ENCODE results near the gene OPRPN.

OPRPN gene, protein sequence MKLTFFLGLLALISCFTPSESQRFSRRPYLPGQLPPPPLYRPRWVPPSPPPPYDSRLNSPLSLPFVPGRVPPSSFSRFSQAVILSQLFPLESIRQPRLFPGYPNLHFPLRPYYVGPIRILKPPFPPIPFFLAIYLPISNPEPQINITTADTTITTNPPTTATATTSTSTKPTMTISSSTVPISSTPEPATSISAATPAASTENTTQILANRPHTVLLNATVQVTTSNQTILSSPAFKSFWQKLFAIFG

DNA sequence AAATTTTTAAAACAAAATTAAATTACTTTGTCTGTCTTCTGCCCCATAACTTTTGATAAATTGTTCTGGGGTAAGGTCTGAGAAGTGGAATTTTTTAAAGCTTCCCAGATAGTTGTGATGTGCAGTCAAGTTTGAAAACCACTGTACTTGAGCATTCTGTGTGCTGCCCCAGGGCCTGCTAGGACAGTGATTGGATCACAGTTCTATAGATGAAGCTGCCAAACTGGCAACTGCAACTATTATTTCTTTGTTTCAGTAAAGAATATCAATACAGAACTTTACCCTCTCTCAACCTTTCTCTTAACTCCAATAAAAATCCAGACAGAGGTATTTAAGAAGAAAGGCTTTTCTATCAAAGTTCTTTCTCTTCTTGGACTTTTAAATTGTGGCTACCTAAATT is at the start of gene OPRPN:
OPRPN (plus strand) TSS at position 361 of the 400 bp plus-strand sequence. CDS start 1,346 bp downstream, outside the sequence.
- DNase-seq (ENCODE audit: low read depth) = no peak

DNA sequence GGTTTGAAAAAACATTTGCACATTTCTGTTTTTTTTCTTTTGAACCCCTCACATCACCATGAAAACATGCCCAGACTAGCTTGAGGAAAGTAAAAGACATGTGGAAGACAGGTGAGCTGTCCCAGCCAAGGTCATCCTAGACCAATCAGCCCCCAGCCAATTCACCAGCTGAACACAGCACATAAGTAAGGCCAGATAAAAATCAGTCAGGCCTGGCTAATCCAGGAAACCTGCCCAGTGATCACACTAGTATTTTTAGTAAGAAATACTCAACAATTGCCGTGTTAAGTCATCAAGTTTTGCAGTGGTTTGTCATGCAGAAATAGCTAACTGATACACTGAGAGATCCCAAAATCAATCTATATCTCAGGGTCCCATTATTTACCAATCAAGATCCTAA is 41.6 kb upstream of the OPRPN start:
- no peak for DNase-seq (ENCODE audit: low read depth)

DNA sequence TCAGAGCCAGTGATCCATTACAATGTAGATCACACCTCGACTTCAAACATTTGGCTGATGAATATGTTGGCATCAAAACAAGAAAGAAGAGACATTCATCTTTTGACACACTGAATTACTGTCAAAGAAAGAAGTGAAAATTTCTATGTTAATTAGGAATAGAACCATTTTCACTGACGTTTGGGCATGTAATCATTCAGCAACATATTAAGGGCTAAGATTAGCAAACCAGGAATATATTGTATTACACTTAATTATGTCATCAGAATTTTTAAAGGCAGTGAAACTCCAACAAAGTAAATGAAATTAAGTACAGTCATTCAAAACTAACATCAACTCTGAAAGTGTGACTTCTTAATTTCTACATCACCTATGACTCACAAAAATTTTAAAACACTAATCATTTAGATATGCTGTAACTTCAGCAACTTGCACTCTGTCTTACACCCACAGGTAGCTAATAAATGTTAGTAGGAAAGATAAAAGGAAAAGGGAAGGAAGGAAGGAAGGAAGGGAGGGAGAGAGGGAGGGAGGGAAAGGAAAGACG is 38.6 kb upstream of the OPRPN start:
- DNase-seq (ENCODE audit: low read depth) = no peak

DNA sequence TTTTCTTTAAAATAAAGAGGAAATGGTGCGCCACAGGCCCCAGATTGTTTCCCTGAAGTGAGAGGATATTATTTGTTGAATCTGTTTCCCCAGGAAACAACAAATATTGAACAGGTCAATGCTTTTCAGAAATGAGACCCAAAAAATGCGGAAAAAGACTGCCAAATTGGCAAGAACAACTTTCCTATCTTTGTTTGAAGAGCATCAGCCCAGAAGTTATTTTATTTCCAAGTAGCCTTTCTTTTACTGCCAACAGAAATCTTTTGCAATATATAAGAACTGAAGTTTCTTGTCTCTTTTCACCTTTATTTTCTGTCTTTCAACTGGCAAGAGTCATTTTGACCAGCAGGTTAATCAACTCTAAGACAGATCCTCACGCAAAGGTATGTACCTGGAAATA is 37.3 kb upstream of the OPRPN start, which contains the start of gene SMR3A:
SMR3A (plus strand) TSS at position 301 of the 400 bp plus-strand sequence. CDS start 1,356 bp downstream, outside the sequence.
- no peak for DNase-seq (ENCODE audit: low read depth)

DNA sequence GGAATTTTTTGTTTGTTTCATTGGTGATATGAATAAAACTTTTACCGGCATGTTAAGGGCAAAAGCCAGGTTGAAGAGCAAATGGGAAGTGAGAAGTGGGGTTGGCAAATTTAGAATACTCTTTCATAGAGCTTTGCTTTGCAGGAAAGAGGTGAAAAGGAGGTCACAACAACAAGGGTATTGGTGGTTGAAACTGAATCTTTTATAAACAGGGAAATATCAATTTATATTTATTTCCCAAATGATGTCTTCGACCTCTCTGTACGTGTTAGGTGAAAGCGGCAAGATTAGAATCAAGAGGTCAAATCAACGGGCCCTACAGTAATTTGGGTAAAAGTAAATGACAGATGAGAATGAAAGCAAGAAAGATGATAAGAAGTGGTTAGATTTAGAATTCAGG is 33.7 kb upstream of the OPRPN start:
- DNase-seq (ENCODE audit: low read depth) = no peak

DNA sequence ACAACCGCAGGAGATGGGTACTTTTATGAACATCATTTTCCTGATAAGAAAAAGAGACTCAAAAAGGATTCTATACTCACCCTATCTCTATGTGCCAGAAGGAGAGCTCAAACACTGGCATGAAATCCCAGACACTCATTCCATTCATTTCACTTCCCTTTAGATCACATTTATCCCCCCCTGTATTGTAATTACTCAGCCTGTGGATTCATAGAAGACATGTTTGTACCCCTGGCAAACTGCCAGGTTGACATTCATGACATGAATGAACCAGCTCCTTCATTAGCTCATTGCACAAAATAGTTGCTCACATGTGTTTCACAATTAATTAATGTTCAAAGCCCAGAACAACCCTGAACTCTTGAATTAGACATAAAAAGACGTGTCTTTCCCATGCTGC is 32.3 kb upstream of the OPRPN start:
- no peak for DNase-seq (ENCODE audit: low read depth)

DNA sequence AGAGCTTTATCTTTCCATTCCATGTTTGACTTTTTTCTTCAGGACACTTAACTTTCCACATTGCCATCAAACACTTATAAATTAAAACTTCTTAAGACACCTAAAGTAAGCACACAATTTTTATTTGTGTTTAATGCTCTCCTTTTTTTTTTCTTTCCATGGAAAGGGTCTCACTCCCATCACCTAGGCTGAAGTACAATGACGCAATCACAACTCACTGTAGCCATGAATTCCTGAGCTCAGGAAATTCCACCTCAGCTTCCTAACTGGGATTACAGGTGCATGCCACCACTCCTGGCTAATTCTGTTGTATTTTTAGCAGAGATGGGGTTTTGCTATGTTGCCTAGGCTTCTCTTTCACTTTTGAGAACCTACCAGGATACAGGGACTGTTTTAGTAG is 29.9 kb upstream of the OPRPN start:
- no peak for DNase-seq (ENCODE audit: low read depth)

DNA sequence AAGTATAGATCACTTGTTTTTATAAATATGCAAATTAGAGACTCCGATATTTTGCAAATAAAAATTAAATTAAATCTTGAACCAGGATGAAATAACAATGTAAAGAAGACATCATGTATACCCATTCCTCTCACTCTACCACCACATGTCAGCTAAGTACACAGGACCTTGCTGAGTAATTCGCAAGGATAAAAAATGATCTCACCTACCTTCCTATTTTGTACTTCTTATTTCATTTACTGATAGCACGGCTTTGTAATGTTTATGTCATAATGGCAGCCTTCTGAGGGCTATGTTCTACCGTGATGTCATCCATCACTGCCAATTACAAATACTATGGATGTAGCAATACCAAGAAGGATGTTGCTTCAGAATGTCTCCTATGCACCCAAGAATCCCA is 25.8 kb upstream of the OPRPN start:
- no peak for DNase-seq (ENCODE audit: low read depth)

DNA sequence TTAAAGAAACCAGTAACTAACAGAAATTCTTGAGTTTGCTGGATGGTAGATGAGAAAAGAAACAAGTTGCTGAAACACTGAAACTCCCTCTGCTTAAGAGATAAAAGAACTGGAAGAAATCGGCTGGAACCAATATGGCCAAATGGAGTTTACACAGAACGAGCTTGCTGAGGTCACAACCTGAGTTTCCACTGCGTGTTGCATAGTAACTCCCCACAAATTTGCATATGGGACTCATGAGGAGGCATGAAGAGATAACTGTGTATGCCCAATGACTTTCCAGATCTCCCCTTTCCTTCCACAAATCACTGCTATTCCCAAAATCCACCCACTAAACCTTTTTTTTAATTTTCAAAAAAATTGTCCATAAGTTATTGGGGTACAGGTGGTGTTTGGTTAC is 25.0 kb upstream of the OPRPN start:
- DNase-seq (ENCODE audit: low read depth) = no peak

DNA sequence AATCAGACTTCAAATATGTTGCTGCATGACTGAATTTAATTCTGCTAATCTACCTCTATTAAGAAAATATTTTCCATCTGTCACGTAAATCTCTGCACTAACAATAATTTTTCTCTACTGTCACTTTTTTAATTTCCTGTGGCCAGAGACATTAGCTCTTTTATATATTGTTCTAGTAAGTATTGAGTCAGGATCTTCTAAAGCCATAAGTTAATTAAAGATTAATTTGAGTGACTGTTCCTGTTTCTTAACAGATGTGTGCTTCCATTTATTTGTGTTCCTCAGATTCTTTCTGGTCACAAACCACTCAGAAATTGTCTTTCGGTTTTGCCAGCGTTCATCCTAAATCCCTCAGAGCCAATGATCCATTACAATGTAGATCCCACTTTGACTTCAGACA is 17.2 kb upstream of the OPRPN start:
- DNase-seq (ENCODE audit: low read depth) = no peak

DNA sequence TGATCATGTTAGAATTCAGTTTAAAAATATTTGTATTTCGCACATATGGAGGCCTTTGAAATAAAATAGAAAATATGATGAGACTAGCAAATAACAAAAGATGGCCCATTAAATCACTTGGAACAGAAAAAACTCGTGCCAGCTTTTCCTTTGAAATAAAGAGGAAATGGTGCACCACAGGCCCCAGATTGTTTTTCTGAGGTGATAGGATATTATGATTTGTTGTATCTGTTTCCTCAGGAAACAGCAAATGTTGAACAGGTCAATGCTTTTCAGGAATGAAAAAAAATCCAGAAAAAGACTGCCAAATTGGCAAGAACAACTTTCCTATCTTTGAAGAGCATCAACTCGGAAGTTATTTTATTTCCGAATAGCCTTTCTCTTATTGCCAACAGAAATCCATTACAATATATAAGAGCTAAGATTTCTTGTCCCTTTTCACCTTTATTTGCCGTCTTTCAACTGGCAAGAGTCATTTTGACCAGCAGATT is 15.0 kb upstream of the OPRPN start, which contains the start of gene SMR3B:
SMR3B (plus strand) TSS at position 441 of the 491 bp plus-strand sequence. CDS start 1,380 bp downstream, outside the sequence.
- no peak for DNase-seq (ENCODE audit: low read depth)

DNA sequence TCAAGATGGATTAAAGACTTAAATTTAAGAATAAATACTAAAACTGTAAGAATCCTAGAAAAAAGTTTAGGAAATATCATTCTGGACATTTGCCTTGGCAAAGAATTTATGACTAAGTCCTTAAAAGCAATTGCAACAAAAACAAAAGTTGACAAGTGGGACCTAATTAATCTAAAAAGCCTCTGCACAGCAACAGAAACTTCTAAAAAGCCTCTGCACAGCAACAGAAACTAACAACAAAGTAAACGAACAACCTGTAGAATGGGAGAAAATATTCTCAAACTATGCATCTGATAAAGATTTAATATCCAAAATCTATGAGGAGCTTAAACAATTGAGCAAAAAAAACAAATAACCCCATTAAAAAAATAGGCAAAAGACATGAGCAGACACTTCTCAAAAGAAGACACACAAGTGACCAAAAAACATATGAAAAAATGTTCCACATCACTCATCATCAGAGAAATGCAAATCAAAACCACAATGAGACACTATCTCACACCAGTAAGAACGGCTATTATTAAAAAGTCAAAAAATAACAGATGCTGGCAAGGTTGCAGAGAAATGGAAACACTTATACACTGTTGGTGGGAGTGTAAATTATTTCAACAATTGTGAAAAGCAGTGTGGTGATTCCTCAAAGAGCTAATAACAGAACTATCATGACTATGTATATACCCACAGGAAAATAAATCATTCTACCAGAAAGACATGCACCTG is 5.5 kb upstream of the OPRPN start:
- DNase-seq (ENCODE audit: low read depth) = no peak

DNA sequence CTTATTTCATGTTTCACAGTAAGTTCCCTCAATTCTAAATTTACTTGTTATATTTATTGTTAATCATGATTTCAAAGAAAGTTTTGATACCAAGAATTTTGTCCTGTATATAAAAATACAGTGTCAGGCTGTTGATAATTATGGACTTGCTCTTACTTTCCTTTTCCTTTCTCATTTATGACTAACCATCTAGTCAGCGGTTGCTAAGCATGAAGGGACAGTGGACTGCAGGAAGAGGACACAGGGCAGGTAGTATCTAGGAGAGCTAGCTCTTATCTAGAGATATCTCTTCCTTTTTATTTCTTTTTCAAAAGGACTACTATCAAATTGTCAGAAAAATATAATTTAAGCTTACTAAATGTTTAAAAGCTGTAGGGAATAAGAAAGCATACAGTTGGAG is 1.6 kb downstream of the OPRPN start:
- no peak for DNase-seq (ENCODE audit: low read depth)

DNA sequence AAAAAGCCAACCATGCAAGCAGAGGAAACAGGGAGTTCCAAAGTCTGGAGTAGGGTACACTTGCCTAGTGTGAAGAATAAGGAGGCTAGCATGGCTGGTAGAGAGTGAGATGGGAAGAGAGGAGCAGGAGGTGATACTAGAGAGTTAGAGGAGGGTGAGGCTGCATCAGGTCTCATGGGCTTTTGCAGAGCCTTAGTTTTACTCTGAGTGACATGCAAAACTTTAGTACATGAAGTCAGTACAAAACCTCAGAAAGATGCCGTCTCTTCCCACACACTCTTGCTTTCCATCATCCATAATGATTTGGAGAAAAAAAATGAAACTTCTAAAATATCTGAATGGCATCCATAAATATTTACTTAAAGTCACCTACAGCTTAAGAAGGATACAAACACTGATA is 5.0 kb downstream of the OPRPN start:
- no peak for DNase-seq (ENCODE audit: low read depth)

DNA sequence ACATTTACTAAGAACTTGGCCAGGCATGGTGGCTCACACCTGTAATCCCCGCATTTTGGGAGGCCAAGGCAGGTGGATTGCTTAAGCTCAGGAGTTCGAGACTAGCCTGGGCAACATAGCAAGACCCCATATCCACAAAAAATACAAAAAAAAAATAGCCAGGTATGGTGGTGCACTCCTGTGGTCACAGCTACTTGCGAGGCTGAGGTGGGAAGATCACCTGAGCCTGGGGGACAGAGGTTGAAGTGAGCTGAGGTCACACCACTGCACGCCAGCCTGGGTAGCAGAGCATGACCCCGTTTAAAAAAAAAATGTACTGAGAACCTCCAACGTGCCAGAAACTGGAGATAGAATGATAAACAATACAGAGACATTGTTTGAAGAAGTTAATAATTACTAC is 8.0 kb downstream of the OPRPN start:
- DNase-seq (ENCODE audit: low read depth) = no peak

DNA sequence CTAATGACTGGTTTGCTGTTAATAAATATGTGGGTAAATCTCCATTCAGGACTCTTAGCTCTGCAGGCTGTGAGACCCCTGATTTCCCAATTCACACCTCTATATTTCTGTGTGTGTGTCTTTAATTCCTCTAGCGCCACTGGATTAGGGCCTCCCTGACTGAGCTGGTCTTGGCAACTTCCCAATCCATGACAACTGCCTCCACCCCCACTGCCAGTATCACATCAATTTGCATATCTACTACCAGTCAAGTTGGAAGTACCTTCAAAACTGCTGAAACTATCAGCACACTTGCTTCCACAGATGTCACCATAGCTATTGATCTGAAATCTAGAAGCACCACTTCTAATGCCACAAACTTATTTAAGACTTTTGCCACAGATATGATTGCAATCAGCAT is 27.6 kb downstream of the OPRPN start:
- DNase-seq (ENCODE audit: low read depth) = no peak

DNA sequence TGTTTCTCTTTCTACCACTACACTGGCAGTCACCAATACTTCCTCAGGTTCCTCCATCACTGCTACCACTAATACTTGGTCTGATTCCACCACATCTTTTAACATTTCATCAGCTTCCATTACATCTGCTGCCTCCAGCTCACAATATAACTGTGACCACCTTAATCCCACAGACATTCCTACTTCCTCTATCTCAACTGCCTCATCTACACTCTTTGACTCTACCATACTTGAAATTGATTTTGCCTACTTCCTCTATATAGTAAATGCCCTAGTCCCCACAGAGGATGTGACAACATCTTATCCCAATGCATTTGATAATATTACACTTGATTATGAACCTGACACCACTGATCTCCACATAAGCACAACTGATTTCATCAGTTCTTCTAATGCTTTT is 29.0 kb downstream of the OPRPN start:
- DNase-seq (ENCODE audit: low read depth) = no peak

DNA sequence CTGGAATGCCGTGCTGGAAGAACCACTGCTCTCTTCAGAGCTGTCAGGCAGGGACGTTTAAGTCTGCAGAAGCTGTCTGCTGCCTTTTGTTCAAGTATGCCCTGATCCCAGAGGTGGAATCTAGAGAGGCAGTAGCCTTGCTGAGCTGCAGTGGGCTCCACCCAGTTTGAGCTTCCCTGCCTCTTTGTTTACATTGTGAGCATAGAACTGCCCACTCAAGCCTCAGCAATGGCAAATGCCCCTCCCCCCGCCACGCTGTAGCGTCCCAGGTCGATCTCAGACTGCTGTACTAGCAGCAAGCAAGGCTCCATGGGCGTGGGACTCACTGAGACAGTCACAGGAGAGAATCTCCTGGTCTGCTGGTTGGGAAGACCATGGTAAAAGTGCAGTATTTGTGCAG is 39.5 kb downstream of the OPRPN start:
- DNase-seq (ENCODE audit: low read depth) = no peak

DNA sequence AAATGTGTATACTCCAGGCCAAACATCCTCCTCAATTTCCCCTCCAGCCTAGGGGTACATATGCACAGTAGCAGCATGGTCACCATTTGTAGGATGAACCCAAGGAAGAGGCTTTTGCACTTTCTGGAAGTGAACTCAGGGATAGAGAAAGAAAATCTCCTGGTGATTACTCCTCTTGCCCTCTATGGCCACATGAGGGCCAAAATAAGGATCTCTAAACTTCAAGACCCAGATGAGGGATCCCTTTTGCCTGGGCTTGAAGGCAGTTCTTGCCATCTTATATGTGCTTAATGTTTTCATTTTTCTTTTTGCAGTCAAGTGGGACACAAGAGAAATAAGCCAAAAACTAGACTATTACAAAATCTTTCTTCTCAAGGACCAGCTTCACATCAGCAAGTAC is 44.7 kb downstream of the OPRPN start:
- DNase-seq (ENCODE audit: low read depth) = no peak

DNA sequence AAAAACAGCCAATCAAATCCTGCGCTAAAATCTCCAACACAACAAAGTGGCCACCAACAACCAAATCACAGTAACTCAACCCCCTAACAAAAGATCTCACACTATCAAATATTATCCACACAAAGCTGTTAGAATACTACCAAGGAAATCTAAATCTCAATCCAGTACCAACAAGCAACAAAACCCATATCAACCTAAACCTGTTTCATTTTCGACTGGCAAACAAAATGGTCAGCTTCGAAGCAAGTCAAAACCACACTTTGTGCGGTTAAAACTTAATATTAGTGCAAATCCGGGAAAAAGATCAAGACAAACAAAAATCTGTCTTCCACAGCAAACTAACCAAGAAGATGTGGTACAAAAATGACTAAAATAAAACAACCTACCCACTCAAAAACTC is 45.6 kb downstream of the OPRPN start:
- DNase-seq (ENCODE audit: low read depth) = no peak

DNA sequence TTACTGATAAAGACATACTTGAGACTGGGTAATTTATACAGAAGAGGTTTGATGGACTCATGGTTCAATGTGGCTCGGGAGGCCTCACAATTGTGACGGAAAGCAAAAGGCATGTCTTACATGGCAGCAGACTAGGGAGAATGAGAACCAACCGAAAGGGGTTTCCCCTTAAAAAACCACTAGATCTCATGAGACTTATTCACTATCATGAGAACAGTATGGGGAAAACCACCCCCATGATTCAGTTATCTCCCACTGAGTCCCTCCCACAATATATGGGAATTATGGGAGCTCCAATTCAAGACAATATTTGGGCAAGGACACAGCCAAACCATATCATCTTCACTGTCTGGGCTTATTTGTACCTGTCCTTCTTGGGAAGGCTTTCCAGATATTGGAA is 51.5 kb downstream of the OPRPN start:
- DNase-seq (ENCODE audit: low read depth) = no peak

DNA sequence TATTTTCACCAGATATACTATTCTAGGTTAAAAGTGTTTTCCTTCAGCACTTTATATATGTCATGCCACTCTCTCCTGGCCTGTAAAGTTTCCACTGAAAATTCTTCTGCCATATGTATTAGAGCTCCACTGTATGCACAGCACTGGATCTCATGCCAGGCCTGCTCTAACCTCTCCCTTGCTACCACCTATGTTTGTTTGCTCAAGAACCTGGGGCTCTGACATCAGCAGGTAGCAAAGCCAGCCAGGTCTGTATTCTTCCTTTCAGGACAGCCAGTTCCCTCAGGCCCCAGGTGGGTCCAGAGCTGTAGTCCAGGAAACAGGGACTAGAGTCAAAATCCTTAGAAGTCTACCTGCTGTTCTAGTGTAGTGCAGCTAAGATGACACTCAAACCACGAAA is 55.2 kb downstream of the OPRPN start:
- no peak for DNase-seq (ENCODE audit: low read depth)

All from activated T-cell treated with anti-CD3 and anti-CD28 coated beads for 24 hours (primary cell).